NK-92 (cell line): ENCODE measurements around the gene PTPRG.

Experiments
- DNase-seq: peaks from one replicate; lab custom pipeline; 2025; ENCODE audit not compliant: unreplicated experiment; lab: John Stamatoyannopoulos, UW

PTPRG gene

GRCh38 chr3:61616586-61616985 is 55.2 kb downstream of the PTPRG start:
- no peak for DNase-seq

GRCh38 chr3:61617041-61617440 is 55.7 kb downstream of the PTPRG start:
- no peak for DNase-seq

- no peak for DNase-seq
Observed at GRCh38 chr3:61617651-61618050, 56.3 kb downstream of the PTPRG start.

- DNase-seq: no peak
Observed at GRCh38 chr3:61618231-61618630, 56.9 kb downstream of the PTPRG start.

GRCh38 chr3:61618871-61619270 is 57.5 kb downstream of the PTPRG start:
- no peak for DNase-seq

GRCh38 chr3:61620073-61620472 is 58.7 kb downstream of the PTPRG start:
- no peak for DNase-seq

- no peak for DNase-seq
Observed at GRCh38 chr3:61624300-61624699, 62.9 kb downstream of the PTPRG start.

- DNase-seq: no peak
Observed at GRCh38 chr3:61625429-61625828, 64.1 kb downstream of the PTPRG start.

GRCh38 chr3:61626484-61626883 is 65.1 kb downstream of the PTPRG start:
- DNase-seq: no peak

GRCh38 chr3:61627768-61628185 is 66.4 kb downstream of the PTPRG start:
- no peak for DNase-seq

GRCh38 chr3:61628636-61629035 is 67.3 kb downstream of the PTPRG start:
- no peak for DNase-seq

- DNase-seq: no peak
Observed at GRCh38 chr3:61629442-61629841, 68.1 kb downstream of the PTPRG start.

GRCh38 chr3:61631108-61631769 is 69.9 kb downstream of the PTPRG start:
- no peak for DNase-seq

- no peak for DNase-seq
Observed at GRCh38 chr3:61632568-61633175, 71.3 kb downstream of the PTPRG start.

GRCh38 chr3:61634678-61635077 is 73.3 kb downstream of the PTPRG start:
- no peak for DNase-seq

GRCh38 chr3:61637088-61638051 is 76.0 kb downstream of the PTPRG start:
- DNase-seq: no peak

GRCh38 chr3:61638741-61639140 is 77.4 kb downstream of the PTPRG start:
- no peak for DNase-seq

- no peak for DNase-seq
Observed at GRCh38 chr3:61639991-61640390, 78.6 kb downstream of the PTPRG start.

- no peak for DNase-seq
Observed at GRCh38 chr3:61645148-61645547, 83.8 kb downstream of the PTPRG start.

GRCh38 chr3:61646360-61646759 is 85.0 kb downstream of the PTPRG start:
- no peak for DNase-seq

GRCh38 chr3:61646851-61647525 is 85.6 kb downstream of the PTPRG start:
- DNase-seq: no peak
